HuH-7.5 (cell line): ENCODE results near the gene SNAPC4.
"Not testable (repeated sequence)": the region's sequence is repeated elsewhere in the genome, so short reads cannot be mapped to it uniquely, and the experiment has no call there.

Experiments
- DNase-seq: peaks from one replicate; pipeline ENCODE4 v3.0.0; 2011; ENCODE audit warnings: low spot score

The SNAPC4 gene

GRCh38 chr9:136410500-136411287 lies 10.7 kb upstream of the SNAPC4 start, which contains the start of the genes ENTR1 and PMPCA:
ENTR1 (minus strand) TSS chr9:136410614; CDS start chr9:136410397, 217 bp downstream.
PMPCA (plus strand) TSS chr9:136410658; CDS start chr9:136410669, 11 bp downstream.
- DNase-seq, result peak; percentile 97

- peak; percentile 76 for DNase-seq
Measured at GRCh38 chr9:136409557-136410455, 9.8 kb upstream of the SNAPC4 start.

GRCh38 chr9:136407911-136408310 lies 7.9 kb upstream of the SNAPC4 start:
- DNase-seq, result no peak

- not testable (repeated sequence) for DNase-seq
Measured at GRCh38 chr9:136407061-136407460, 7.1 kb upstream of the SNAPC4 start.

GRCh38 chr9:136405904-136406303 lies 5.9 kb upstream of the SNAPC4 start:
- DNase-seq, result not testable (repeated sequence)

GRCh38 chr9:136405481-136405880 lies 5.5 kb upstream of the SNAPC4 start:
- no peak for DNase-seq

GRCh38 chr9:136404801-136405136 lies 4.8 kb upstream of the SNAPC4 start:
- DNase-seq, result no peak

GRCh38 chr9:136403915-136404800 lies 4.2 kb upstream of the SNAPC4 start:
- DNase-seq, result no peak

- no peak for DNase-seq
Measured at GRCh38 chr9:136403538-136403914, 3.6 kb upstream of the SNAPC4 start.

- no peak for DNase-seq
Measured at GRCh38 chr9:136402067-136402466, 2.1 kb upstream of the SNAPC4 start.

GRCh38 chr9:136401173-136401922 lies 1.4 kb upstream of the SNAPC4 start:
- no peak for DNase-seq

- DNase-seq, result peak; percentile 55
Measured at GRCh38 chr9:136399176-136400037, 563 bp downstream of the SNAPC4 start.

- DNase-seq, result no peak
Measured at GRCh38 chr9:136398286-136398685, 1.7 kb downstream of the SNAPC4 start.

GRCh38 chr9:136397643-136398042 lies 2.3 kb downstream of the SNAPC4 start:
- DNase-seq, result no peak

GRCh38 chr9:136396219-136396515 lies 3.8 kb downstream of the SNAPC4 start:
- DNase-seq, result no peak

GRCh38 chr9:136395345-136396218 lies 4.4 kb downstream of the SNAPC4 start:
- DNase-seq, result no peak

- DNase-seq, result no peak
Measured at GRCh38 chr9:136395020-136395340, 5.0 kb downstream of the SNAPC4 start.

- DNase-seq, result no peak
Measured at GRCh38 chr9:136394312-136395019, 5.5 kb downstream of the SNAPC4 start.

GRCh38 chr9:136393531-136393930 lies 6.4 kb downstream of the SNAPC4 start:
- no peak for DNase-seq
